Prostate gland (tissue), 2 donors: ENCODE measurements around the gene CYS1.

Experiments used
- POLR2A ChIP-seq: fragments of 450-650 bp; IDR thresholded peaks from one replicate; pipeline ENCODE4 v1.6.1; 2016; ENCODE audit warnings: antibody characterized with exemption, mild to moderate bottlenecking
- POLR2AphosphoS5 ChIP-seq: sonication (generic); formaldehyde crosslinking; IDR thresholded peaks from one replicate; pipeline ENCODE4 v1.6.1; 2017; ENCODE audit warnings: antibody characterized with exemption
- TF ChIP-seq, protein P1 (sequence below), 4 experiments: fragments of 200-600 bp in 2 of 4; fragments of 450-650 bp in 2 of 4; sonication (generic) in 2 of 4; IDR thresholded peaks; 1 replicate in 3 of 4; 2 replicates in 1 of 4; pipeline ENCODE4 v1.5.1; 2016 to 2019; ENCODE audit warnings: antibody characterized with exemption in 4 of 4, mild to moderate bottlenecking in 2 of 4, moderate library complexity in 2 of 4

DNA sequence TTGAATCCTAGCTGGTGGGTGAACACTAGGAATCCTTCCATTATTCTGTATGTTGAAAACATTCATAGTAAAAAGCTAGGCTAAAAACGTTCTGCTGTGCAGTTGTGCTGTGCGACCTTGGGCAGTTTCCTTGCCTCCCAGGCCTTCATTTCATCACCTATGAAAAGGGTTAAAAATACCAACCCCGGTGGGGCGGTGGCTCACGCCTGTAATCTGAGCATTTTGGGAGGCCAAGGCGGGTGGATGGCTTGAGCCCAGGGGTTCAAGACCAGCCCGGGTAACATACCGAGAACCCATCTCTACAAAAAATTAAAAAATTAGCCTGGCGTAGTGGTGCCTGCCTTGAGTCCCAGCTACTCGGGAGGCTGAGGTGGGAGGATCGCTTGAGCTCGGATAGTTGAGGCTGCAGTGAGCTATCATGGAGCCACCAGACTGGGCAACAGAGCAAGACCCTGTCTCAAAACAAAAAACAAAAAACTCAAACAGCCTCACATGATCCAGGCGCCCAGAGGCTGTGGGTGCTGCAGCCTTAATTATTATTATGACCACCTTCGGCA lies 39.5 kb upstream of the CYS1 start:
- TF ChIP-seq POLR2A (no peak), POLR2AphosphoS5 (no peak)
- TF ChIP-seq, protein P1, sequence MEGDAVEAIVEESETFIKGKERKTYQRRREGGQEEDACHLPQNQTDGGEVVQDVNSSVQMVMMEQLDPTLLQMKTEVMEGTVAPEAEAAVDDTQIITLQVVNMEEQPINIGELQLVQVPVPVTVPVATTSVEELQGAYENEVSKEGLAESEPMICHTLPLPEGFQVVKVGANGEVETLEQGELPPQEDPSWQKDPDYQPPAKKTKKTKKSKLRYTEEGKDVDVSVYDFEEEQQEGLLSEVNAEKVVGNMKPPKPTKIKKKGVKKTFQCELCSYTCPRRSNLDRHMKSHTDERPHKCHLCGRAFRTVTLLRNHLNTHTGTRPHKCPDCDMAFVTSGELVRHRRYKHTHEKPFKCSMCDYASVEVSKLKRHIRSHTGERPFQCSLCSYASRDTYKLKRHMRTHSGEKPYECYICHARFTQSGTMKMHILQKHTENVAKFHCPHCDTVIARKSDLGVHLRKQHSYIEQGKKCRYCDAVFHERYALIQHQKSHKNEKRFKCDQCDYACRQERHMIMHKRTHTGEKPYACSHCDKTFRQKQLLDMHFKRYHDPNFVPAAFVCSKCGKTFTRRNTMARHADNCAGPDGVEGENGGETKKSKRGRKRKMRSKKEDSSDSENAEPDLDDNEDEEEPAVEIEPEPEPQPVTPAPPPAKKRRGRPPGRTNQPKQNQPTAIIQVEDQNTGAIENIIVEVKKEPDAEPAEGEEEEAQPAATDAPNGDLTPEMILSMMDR (IDR thresholded peaks at IDR 0.05) = no peak
